Endodermal cell (in vitro differentiated cells): ENCODE results near the gene C1orf35. TPM values are rescaled to one million over a fixed set of nuclear protein-coding genes. Genes with fewer than 3 reads are reported as not detected.
A peak's percentile ranks its signal among the peaks of the same experiment; 100 is the strongest.

Experiments used
- DNase-seq: peaks from one replicate; pipeline ENCODE4 v3.0.0-alpha.2; 2017
- H3K27ac ChIP-seq: 2 replicates; pipeline ENCODE4 v1.5.1; 2013; ENCODE audit warnings: mild to moderate bottlenecking, low read depth, low read length, moderate library complexity
- H3K27me3 ChIP-seq: 2 replicates; pipeline ENCODE4 v1.6.1; 2013; ENCODE audit warnings: mild to moderate bottlenecking, low read length, moderate library complexity; ENCODE audit not compliant: insufficient read depth, control insufficient read depth, poor library complexity, severe bottlenecking
- H3K36me3 ChIP-seq: 2 replicates; pipeline ENCODE4 v1.7.0; 2013; ENCODE audit warnings: mild to moderate bottlenecking, low read length, moderate library complexity; ENCODE audit not compliant: control insufficient read depth, insufficient read depth
- H3K4me1 ChIP-seq: one replicate; pipeline ENCODE4 v1.7.0; 2013; ENCODE audit warnings: low read length; ENCODE audit not compliant: control insufficient read depth, insufficient read depth
- H3K4me3 ChIP-seq: 2 replicates; pipeline ENCODE4 v1.5.1; 2013; ENCODE audit warnings: mild to moderate bottlenecking, low read length, moderate library complexity
- H3K9ac ChIP-seq: 2 replicates; pipeline ENCODE4 v1.6.1; 2013; ENCODE audit warnings: mild to moderate bottlenecking, low read length, moderate library complexity; ENCODE audit not compliant: poor library complexity, severe bottlenecking; ENCODE audit errors: extremely low read depth
- H3K9me3 ChIP-seq: 2 replicates; pipeline ENCODE4 v1.6.1; 2013; ENCODE audit warnings: mild to moderate bottlenecking, low read length, moderate library complexity; ENCODE audit not compliant: control insufficient read depth
- H3K27ac Mint-ChIP-seq: 2 replicates; pipeline ENCODE4 v1.8.0; 2020; ENCODE audit warnings: mixed read lengths
- H3K27me3 Mint-ChIP-seq: 2 replicates; pipeline ENCODE4 v1.8.0; 2021; ENCODE audit warnings: mild to moderate bottlenecking, mixed read lengths; ENCODE audit not compliant: insufficient read depth
- H3K36me3 Mint-ChIP-seq: 2 replicates; pipeline ENCODE4 v1.8.0; 2020; ENCODE audit warnings: low read depth, mixed read lengths
- H3K4me1 Mint-ChIP-seq: 2 replicates; pipeline ENCODE4 v1.8.0; 2020; ENCODE audit warnings: mixed read lengths
- H3K4me3 Mint-ChIP-seq: 2 replicates; pipeline ENCODE4 v1.8.0; 2020; ENCODE audit warnings: mild to moderate bottlenecking, moderate library complexity, mixed read lengths
- H3K9me3 Mint-ChIP-seq: 2 replicates; pipeline ENCODE4 v1.8.0; 2020; ENCODE audit warnings: mild to moderate bottlenecking, mixed read lengths
- CTCF ChIP-seq: fragments of 200-600 bp; sonication (generic); conservative IDR thresholded peaks from 2 replicates; pipeline ENCODE4 v1.5.0; 2021; ENCODE audit warnings: antibody characterized with exemption, mild to moderate bottlenecking
- WGBS, 2 experiments: methylation state at CpG; one replicate each; pipeline versions ENCODE4 v1.1.5 to v1.1.7; 2013; ENCODE audit warnings: missing lambda C conversion rate in 2 of 2, mixed read lengths in 1 of 2; ENCODE audit not compliant: insufficient coverage in 1 of 2, insufficient read length in 1 of 2; 5-methylcytosine and 5-hydroxymethylcytosine counted together
- total RNA-seq, 2 donors: library from RNA; stranded (reverse); fragmentation: NEBNext Ultra II Directional in 1 of 2; extraction: Animal tissue kit (Norgen Biotek cat#: 25700) in 1 of 2; gene quantifications; 2 replicates in 1 of 2; 3 replicates in 1 of 2; pipeline ENCODE4 v1.2.1, GENCODE V29; 2021

Gene C1orf35
- total RNA-seq, 2 donors from 2014 or later, result 31.6 to 34.0 TPM

GRCh38 chr1:228073061-228073856, 29.9 kb downstream of the C1orf35 start:
- 86 to 90% methylated on average over 10 to 23 of the region's 23 CpGs for WGBS, 2 experiments
- H3K27ac Mint-ChIP-seq, result no peak overlapping the region
- no peak overlapping the region for H3K4me3 Mint-ChIP-seq
- Histone ChIP-seq H3K4me3 (no peak overlapping the region), H3K4me1 (no peaks in the 10 kb centered on the region), H3K9ac (no peak overlapping the region), H3K27ac (no peak overlapping the region), H3K9me3 (no peaks in the 10 kb centered on the region), H3K27me3 (peaks cover 42% of the 10 kb centered on the region), H3K36me3 (no peaks in the 10 kb centered on the region)
- TF ChIP-seq CTCF, result no peak
- H3K4me1 Mint-ChIP-seq, result peaks cover 4% of the 10 kb centered on the region
- H3K9me3 Mint-ChIP-seq, result no peaks in the 10 kb centered on the region
- DNase-seq, result no peak
- peaks cover 72% of the 10 kb centered on the region for H3K27me3 Mint-ChIP-seq
- no peaks in the 10 kb centered on the region for H3K36me3 Mint-ChIP-seq

GRCh38 chr1:228072658-228073043, 30.5 kb downstream of the C1orf35 start:
- Histone ChIP-seq H3K9me3 (no peaks in the 10 kb centered on the region), H3K27me3 (peaks cover 48% of the 10 kb centered on the region), H3K27ac (no peak overlapping the region), H3K36me3 (no peaks in the 10 kb centered on the region), H3K4me3 (no peak overlapping the region), H3K9ac (no peak overlapping the region), H3K4me1 (no peaks in the 10 kb centered on the region)
- no peaks in the 10 kb centered on the region for H3K9me3 Mint-ChIP-seq
- no peak overlapping the region for H3K27ac Mint-ChIP-seq
- peaks cover 4% of the 10 kb centered on the region for H3K4me1 Mint-ChIP-seq
- 89 to 94% methylated on average over 3 to 5 of the region's 5 CpGs for WGBS, 2 experiments
- peaks cover 67% of the 10 kb centered on the region for H3K27me3 Mint-ChIP-seq
- TF ChIP-seq CTCF, result no peak
- no peak for DNase-seq
- H3K36me3 Mint-ChIP-seq, result no peaks in the 10 kb centered on the region
- H3K4me3 Mint-ChIP-seq, result no peak overlapping the region

GRCh38 chr1:228071839-228072657, 31.1 kb downstream of the C1orf35 start:
- WGBS, 2 experiments, result 70 to 75% methylated on average over 7 of the region's 7 CpGs
- Mint-ChIP-seq H3K27ac (no peak overlapping the region), H3K4me3 (no peak overlapping the region), H3K9me3 (no peaks in the 10 kb centered on the region), H3K4me1 (peaks cover 6% of the 10 kb centered on the region), H3K27me3 (peaks cover 61% of the 10 kb centered on the region), H3K36me3 (no peaks in the 10 kb centered on the region)
- H3K9me3 ChIP-seq, result no peaks in the 10 kb centered on the region
- DNase-seq, result no peak
- H3K36me3 ChIP-seq, result no peaks in the 10 kb centered on the region
- no peak overlapping the region for H3K9ac ChIP-seq
- no peaks in the 10 kb centered on the region for H3K4me1 ChIP-seq
- H3K27ac ChIP-seq, result no peak overlapping the region
- no peak overlapping the region for H3K4me3 ChIP-seq
- H3K27me3 ChIP-seq, result peaks cover 51% of the 10 kb centered on the region
- TF ChIP-seq CTCF, result peak; percentile 22
